Colonic mucosa (tissue), 4 donors: ENCODE measurements around the gene TJAP1. TPM values are rescaled to one million over a fixed set of nuclear protein-coding genes. Genes with fewer than 3 reads are reported as not detected.

Source experiments
- DNase-seq: peaks from one replicate; pipeline ENCODE4 v3.0.0-alpha.2; 2020
- H3K27ac ChIP-seq: fragments of 200-600 bp; one replicate; pipeline ENCODE4 v1.8.0; 2021
- H3K27me3 ChIP-seq: fragments of 200-600 bp; one replicate; pipeline ENCODE4 v1.8.0; 2021
- H3K36me3 ChIP-seq: fragments of 200-600 bp; one replicate; pipeline ENCODE4 v1.8.0; 2021
- H3K4me1 ChIP-seq: fragments of 200-600 bp; one replicate; pipeline ENCODE4 v1.8.0; 2021; ENCODE audit warnings: mild to moderate bottlenecking
- H3K4me3 ChIP-seq: fragments of 200-600 bp; one replicate; pipeline ENCODE4 v1.8.0; 2021
- H3K9ac ChIP-seq, 2 donors: one replicate each; pipeline ENCODE4 v1.7.0; 2013; ENCODE audit warnings: control low read depth in 2 of 2, low read depth in 2 of 2, low read length in 2 of 2
- H3K9me3 ChIP-seq: fragments of 200-600 bp; one replicate; pipeline ENCODE4 v1.8.0; 2021
- CTCF ChIP-seq: fragments of 200-600 bp; IDR thresholded peaks from one replicate; pipeline ENCODE4 v1.8.0; 2022; ENCODE audit warnings: antibody characterized with exemption, mild to moderate bottlenecking
- intact Hi-C: fragments of 100-400 bp; cut with DNase I; formaldehyde crosslinking; loops from one replicate; pipeline ENCODE4 v1.14.1; 2022
- total RNA-seq, 2 donors: library from RNA; stranded (reverse); fragmentation: NEBNext Ultra II Directional in 1 of 2; extraction: Animal tissue kit (Norgen Biotek cat#: 25700) in 1 of 2; gene quantifications; one replicate each; pipeline ENCODE4 v1.2.1, GENCODE V29; 2021
- donor health status: healthy.
- donor health status: DM: no; HTN: no; CAD: no.
- donor health status: DM: no; HTN: no; CAD: no.

TJAP1 gene
- total RNA-seq, 2 donors from 2014 or later, result 18.6 to 26.4 TPM

GRCh38 chr6:43492673-43493072 lies 15.3 kb downstream of the TJAP1 start:
- Histone ChIP-seq H3K27me3 (no peaks in the 10 kb centered on the region), H3K4me1 (no peaks in the 10 kb centered on the region), H3K4me3 (no peak overlapping the region), H3K9ac (no peak overlapping the region), H3K36me3 (no peaks in the 10 kb centered on the region), H3K9me3 (no peaks in the 10 kb centered on the region), H3K27ac (no peak overlapping the region)
- no peak for DNase-seq
- intact Hi-C loops, result no loop called here
- no peak for TF ChIP-seq CTCF

- DNase-seq, result no peak
- Histone ChIP-seq H3K9me3 (no peaks in the 10 kb centered on the region), H3K27ac (no peak overlapping the region), H3K27me3 (no peaks in the 10 kb centered on the region), H3K4me1 (no peaks in the 10 kb centered on the region), H3K36me3 (no peaks in the 10 kb centered on the region), H3K9ac (no peak overlapping the region), H3K4me3 (no peak overlapping the region)
- no peak for TF ChIP-seq CTCF
- intact Hi-C loops, result no loop called here
Measured at GRCh38 chr6:43493230-43493629, 15.9 kb downstream of the TJAP1 start.

- intact Hi-C loops, result no loop called here
- DNase-seq, result no peak
- Histone ChIP-seq H3K27me3 (no peaks in the 10 kb centered on the region), H3K27ac (no peak overlapping the region), H3K36me3 (peaks cover 3% of the 10 kb centered on the region), H3K4me3 (no peak overlapping the region), H3K4me1 (no peaks in the 10 kb centered on the region), H3K9ac (no peak overlapping the region), H3K9me3 (no peaks in the 10 kb centered on the region)
- no peak for TF ChIP-seq CTCF
Measured at GRCh38 chr6:43493833-43494232, 16.5 kb downstream of the TJAP1 start.

- no peaks in the 10 kb centered on the region for H3K27me3 ChIP-seq
- no peak overlapping the region for H3K4me3 ChIP-seq
- no peak for DNase-seq
- no peak overlapping the region for H3K27ac ChIP-seq
- peaks cover 7% of the 10 kb centered on the region for H3K36me3 ChIP-seq
- intact Hi-C loops, result no loop called here
- H3K9me3 ChIP-seq, result no peaks in the 10 kb centered on the region
- no peak for TF ChIP-seq CTCF
- H3K4me1 ChIP-seq, result no peaks in the 10 kb centered on the region
- H3K9ac ChIP-seq, result no peak overlapping the region
Measured at GRCh38 chr6:43494321-43494720, 17.0 kb downstream of the TJAP1 start.

GRCh38 chr6:43494766-43495165 lies 17.4 kb downstream of the TJAP1 start:
- intact Hi-C loops, result no loop called here
- Histone ChIP-seq H3K36me3 (peaks cover 7% of the 10 kb centered on the region), H3K4me3 (no peak overlapping the region), H3K27ac (no peak overlapping the region), H3K9ac (no peak overlapping the region), H3K4me1 (no peaks in the 10 kb centered on the region), H3K9me3 (no peaks in the 10 kb centered on the region), H3K27me3 (no peaks in the 10 kb centered on the region)
- DNase-seq, result no peak
- TF ChIP-seq CTCF, result no peak

- no peak for TF ChIP-seq CTCF
- Histone ChIP-seq H3K9ac (no peak overlapping the region), H3K4me3 (no peak overlapping the region), H3K4me1 (no peaks in the 10 kb centered on the region), H3K36me3 (peaks cover 9% of the 10 kb centered on the region), H3K27me3 (no peaks in the 10 kb centered on the region), H3K27ac (no peak overlapping the region), H3K9me3 (no peaks in the 10 kb centered on the region)
- intact Hi-C loops, result no loop called here
- no peak for DNase-seq
Measured at GRCh38 chr6:43495409-43495941, 18.1 kb downstream of the TJAP1 start.
